Measurements from ENCODE around the gene EMD.

EMD gene

GRCh38 chrX:154362085-154362742, 16.9 kb upstream of the EMD start:
- Histone ChIP-seq H3K9me3 (peaks cover 53% of the 10 kb centered on the region), H3K4me2 (no peak overlapping the region), H3K9ac (no peak overlapping the region), H3K27ac (no peak overlapping the region), H3K4me1 (no peaks in the 10 kb centered on the region), H3K27me3 (no peaks in the 10 kb centered on the region), H4K20me1 (peaks cover 50% of the 10 kb centered on the region), H3K36me3 (peaks cover 99% of the 10 kb centered on the region), H3K4me3 (no peak overlapping the region)
- no peak for TF ChIP-seq Cebpa-rat (IDR thresholded peaks at IDR 0.05)

- TF ChIP-seq Cebpa-rat (IDR thresholded peaks at IDR 0.05): no peak
- Histone ChIP-seq H3K9ac (no peak overlapping the region), H3K4me2 (no peak overlapping the region), H3K27ac (no peak overlapping the region), H3K4me1 (peaks cover 14% of the 10 kb centered on the region), H3K36me3 (peaks cover 92% of the 10 kb centered on the region), H3K4me3 (no peak overlapping the region), H3K9me3 (peaks cover 62% of the 10 kb centered on the region), H3K27me3 (no peaks in the 10 kb centered on the region), H4K20me1 (peaks cover 51% of the 10 kb centered on the region)
These were observed 15.2 kb upstream of the EMD start for GRCh38 chrX:154363706-154364439.

DNA sequence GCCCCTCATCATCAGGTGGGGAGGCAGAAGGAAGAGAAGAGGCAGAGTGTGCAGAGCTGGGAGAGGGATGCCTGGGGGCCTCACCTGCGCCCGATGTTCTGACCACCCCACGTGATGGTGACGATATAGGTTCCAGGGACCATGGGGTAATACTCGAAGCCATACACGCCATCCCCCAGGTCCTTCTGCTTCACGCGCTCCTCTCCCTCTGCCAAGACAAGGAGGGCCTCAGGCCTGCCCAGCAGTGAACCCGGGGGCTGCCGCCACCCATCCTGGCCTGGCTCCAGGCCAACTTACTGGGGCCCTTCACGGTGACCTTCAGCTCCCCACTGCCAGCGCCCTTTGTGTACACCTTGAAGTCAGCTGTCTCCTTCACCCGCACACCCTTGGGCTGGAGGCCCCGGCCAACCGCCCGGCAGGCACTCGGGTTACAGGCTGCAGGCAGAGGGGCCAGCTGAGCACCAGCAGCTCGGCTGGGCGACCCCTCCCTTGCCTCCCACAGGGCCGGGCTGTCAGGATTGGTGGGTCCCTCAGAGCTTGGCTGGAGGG, 14.0 kb upstream of the EMD start:
- Histone ChIP-seq H3K27me3 (no peaks in the 10 kb centered on the region), H3K4me3 (no peak overlapping the region), H3K36me3 (peaks cover 79% of the 10 kb centered on the region), H3K27ac (no peak overlapping the region), H4K20me1 (peaks cover 55% of the 10 kb centered on the region), H3K4me2 (no peak overlapping the region), H3K4me1 (peaks cover 17% of the 10 kb centered on the region), H3K9ac (no peak overlapping the region), H3K9me3 (peaks cover 70% of the 10 kb centered on the region)
- no peak for TF ChIP-seq Cebpa-rat (IDR thresholded peaks at IDR 0.05)

DNA sequence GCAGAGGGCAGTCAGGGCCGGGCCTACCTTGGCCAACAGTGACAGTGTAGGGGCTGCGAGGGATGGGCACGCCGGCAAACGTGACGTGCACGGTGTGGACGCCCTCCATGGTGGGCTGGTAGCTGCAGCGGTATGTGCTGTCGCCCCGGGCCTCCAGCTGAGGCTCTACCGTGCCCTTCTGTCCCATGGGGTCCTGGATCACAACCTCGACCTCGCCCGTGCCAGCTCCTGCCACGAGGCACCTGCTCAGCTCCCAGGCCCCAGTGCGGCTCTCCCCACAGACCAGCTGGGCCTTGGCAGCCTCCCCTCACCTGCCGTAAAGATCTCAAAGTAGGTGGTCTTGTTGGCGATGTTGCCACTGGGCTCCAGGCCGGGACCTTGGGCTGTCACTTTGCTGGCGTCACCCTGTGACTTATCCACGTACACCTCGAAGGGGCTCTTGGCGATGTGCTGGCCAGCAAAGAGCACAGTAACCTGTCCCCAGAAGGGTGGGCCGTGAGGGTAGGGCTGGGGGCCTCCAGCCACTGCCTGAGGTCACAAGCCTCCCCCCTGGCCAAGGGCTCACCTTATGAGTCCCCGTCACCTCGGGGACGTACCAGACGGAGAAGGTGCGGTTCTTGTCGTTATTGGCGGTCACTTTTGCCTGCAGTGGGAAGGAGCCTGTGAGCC, 13.0 kb upstream of the EMD start:
- Histone ChIP-seq H3K9ac (no peak overlapping the region), H3K4me2 (no peak overlapping the region), H3K4me3 (no peak overlapping the region), H3K36me3 (peaks cover 70% of the 10 kb centered on the region), H3K27me3 (no peaks in the 10 kb centered on the region), H3K4me1 (peaks cover 17% of the 10 kb centered on the region), H3K9me3 (peaks cover 72% of the 10 kb centered on the region), H3K27ac (no peak overlapping the region), H4K20me1 (peaks cover 53% of the 10 kb centered on the region)
- TF ChIP-seq Cebpa-rat (IDR thresholded peaks at IDR 0.05): no peak

DNA sequence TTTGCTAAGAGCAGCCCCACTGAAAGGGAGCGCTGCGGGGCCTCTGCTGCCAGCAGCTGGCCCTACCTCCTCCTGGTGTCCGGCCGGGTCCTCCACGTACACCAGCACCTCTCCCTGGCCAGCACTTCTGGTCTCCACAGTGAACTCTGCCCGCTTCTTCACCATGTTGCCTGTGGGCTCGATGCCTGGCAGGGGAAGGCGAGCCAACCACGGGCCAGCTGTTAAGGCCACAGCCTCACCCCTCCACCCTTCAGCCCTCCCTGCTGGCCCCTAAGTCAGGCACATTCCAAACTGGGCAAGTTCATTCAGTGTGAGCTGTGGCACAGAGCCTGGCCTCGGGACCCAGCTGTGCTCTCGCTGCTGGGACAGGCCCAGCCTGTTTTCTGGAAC, 12.4 kb upstream of the EMD start:
- Histone ChIP-seq H3K36me3 (peaks cover 65% of the 10 kb centered on the region), H3K4me1 (peaks cover 18% of the 10 kb centered on the region), H3K27ac (no peak overlapping the region), H3K27me3 (peaks cover 2% of the 10 kb centered on the region; the same call in 1 of the 2 replicates), H3K4me2 (no peak overlapping the region), H3K9me3 (peaks cover 66% of the 10 kb centered on the region), H4K20me1 (peaks cover 48% of the 10 kb centered on the region), H3K4me3 (no peak overlapping the region), H3K9ac (no peak overlapping the region)
- no peak for TF ChIP-seq Cebpa-rat (IDR thresholded peaks at IDR 0.05)

DNA sequence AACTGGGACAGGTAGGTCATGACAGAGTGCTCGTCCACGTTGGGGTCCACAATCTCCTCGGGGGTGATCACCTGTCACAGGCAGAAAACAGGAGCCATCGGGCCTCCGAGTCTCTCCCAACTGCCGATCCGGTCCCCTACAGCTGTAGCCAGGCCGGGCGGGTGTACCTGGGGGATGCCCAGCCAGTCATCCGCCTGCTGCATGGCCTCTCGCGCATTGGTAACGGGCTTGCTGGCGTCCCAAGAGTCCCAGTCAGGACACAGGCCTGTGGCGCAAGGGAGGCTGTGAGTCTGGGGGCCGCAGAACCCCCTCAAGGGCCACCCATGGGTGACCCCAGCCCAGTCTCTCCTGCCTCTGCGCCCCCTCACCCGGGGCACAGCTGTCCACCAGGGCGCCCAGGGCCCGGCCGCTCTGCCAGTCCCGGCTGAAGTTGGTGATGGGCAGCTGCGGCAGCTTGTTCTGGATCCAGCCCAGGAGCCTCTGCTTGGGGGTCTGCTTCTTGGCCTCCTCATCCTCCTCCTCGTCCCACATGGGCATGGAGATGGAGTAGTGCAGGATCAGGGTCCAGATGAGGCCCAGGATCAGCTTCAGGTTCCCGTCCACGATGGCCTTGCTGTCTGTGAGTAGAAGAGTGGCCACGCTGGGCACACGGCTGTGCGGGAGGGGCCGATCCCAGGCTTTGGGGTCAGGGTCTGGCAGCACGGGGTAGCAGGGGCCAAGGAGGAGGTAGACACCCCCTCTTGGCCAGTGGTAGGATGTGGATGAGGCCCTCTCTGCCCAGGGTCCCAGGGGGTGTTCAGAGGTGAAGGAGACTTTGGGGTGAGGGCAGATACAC, 11.4 kb upstream of the EMD start:
- Histone ChIP-seq H3K4me3 (0 out of 2 replicates have a peak overlapping the region, but pooled peaks have one; percentile 78), H3K4me2 (peak overlapping the region; percentile 83), H3K9ac (0 out of 2 replicates have a peak overlapping the region, but pooled peaks have one; percentile 34), H4K20me1 (peaks cover 48% of the 10 kb centered on the region), H3K27ac (peak overlapping the region; percentile 58), H3K9me3 (peaks cover 65% of the 10 kb centered on the region), H3K27me3 (peaks cover 13% of the 10 kb centered on the region), H3K4me1 (peaks cover 26% of the 10 kb centered on the region), H3K36me3 (peaks cover 54% of the 10 kb centered on the region)
- no peak for TF ChIP-seq Cebpa-rat (IDR thresholded peaks at IDR 0.05)

DNA sequence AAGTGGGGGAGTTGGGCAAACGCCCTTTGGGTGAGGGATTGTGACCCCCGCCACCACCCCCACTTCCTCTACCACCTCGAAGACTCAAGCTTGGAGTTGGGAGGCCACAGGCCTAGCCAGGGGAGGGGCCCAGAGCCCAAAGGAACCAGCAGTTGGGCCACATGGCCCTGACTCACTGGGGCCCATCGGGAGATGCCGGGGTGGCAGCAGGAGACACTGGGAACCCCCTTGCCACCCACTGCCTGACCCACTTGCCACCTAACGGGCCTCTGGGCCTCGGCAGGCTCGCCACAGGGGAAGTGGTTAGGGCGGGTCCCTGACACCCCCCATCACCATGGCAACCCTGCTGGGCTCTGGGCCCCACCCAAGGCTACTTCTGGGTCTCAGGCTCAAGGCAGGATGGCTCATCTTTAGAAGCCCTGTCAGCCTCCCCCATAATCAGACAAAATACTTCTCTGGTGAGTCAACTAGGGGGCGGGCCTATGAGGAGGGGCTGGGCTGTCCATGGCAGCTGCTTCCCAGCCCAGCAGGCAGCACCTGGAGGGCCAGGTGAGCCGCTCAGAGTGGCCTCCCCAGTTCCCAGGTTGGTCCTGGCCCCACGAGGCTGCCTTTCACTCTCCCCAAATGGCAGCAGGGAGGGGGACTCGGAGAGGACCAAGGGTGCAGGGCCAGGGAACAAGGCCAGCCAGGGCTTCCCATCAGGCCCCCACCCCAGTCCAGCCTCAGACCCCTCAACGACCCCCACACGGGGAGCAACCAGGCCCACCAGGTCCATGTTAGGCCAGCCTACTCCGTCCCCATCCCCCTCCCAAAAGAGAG, 10.3 kb upstream of the EMD start:
- peaks cover 71% of the 10 kb centered on the region for H3K9me3 ChIP-seq
- peak overlapping the region; percentile 34; the same call in 1 of the 2 replicates for H3K9ac ChIP-seq
- H3K36me3 ChIP-seq: peaks cover 43% of the 10 kb centered on the region
- H3K4me1 ChIP-seq: peaks cover 31% of the 10 kb centered on the region
- H4K20me1 ChIP-seq: peaks cover 48% of the 10 kb centered on the region
- peak overlapping the region; percentile 58 for H3K27ac ChIP-seq
- peak overlapping the region; percentile 78 for H3K4me3 ChIP-seq
- peaks cover 22% of the 10 kb centered on the region for H3K27me3 ChIP-seq
- peak overlapping the region; percentile 83 for H3K4me2 ChIP-seq
- TF ChIP-seq Cebpa-rat (IDR thresholded peaks at IDR 0.05): no peak

- Histone ChIP-seq H3K36me3 (peaks cover 35% of the 10 kb centered on the region), H3K4me1 (peaks cover 35% of the 10 kb centered on the region), H3K9me3 (peaks cover 76% of the 10 kb centered on the region)
These were observed 9.4 kb upstream of the EMD start for GRCh38 chrX:154369449-154370299.

More at GRCh38 chrX:154369449-154370299, 9.4 kb upstream of the EMD start:
- no peak for TF ChIP-seq Cebpa-rat (IDR thresholded peaks at IDR 0.05)
- H3K9ac ChIP-seq: peak overlapping the region; percentile 84
- H3K27me3 ChIP-seq: peaks cover 29% of the 10 kb centered on the region
- H4K20me1 ChIP-seq: peaks cover 48% of the 10 kb centered on the region
- H3K4me3 ChIP-seq: peak overlapping the region; percentile 78
- peak overlapping the region; percentile 83 for H3K4me2 ChIP-seq
- H3K27ac ChIP-seq: peak overlapping the region; percentile 80

Data from BLaER1 (cell line).